ENCODE data around the gene NEK10. TPM values are rescaled to one million over a fixed set of nuclear protein-coding genes. Genes with fewer than 3 reads are reported as not detected.
"Not testable (repeated sequence)": the region's sequence is repeated elsewhere in the genome, so short reads cannot be mapped to it uniquely, and the experiment has no call there.

The NEK10 gene
- total RNA-seq, 4 donors from 2014 or later, result 4.0 to 6.0 (median 5.4) TPM

DNA sequence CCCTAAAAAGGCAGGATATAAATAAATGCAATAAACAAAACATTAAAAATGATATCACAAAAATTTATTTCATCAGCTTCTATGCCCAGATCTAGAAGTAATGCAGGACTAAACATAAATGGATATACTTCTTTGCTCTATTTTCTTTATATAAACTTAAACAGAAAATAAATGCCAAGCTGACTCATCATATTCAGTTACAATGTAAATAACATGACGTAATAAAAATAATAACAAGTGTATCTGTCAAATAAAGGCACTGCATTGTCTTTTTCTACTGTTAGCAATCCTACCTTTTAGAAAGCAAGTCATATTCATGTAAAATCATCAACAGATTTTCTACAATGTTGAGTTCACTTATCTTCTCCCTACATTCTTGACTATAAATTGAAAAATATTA, 61.6 kb downstream of the NEK10 start:
- H3K36me3 ChIP-seq, result no peaks in the 10 kb centered on the region
- H3K27ac ChIP-seq, result no peak overlapping the region
- no peak overlapping the region for H3K4me3 ChIP-seq
- no peaks in the 10 kb centered on the region for H3K27me3 ChIP-seq
- H3K9me3 ChIP-seq, result no peaks in the 10 kb centered on the region
- TF ChIP-seq POLR2A (IDR thresholded peaks at IDR 0.05), result no peak
- TF ChIP-seq, protein P1, sequence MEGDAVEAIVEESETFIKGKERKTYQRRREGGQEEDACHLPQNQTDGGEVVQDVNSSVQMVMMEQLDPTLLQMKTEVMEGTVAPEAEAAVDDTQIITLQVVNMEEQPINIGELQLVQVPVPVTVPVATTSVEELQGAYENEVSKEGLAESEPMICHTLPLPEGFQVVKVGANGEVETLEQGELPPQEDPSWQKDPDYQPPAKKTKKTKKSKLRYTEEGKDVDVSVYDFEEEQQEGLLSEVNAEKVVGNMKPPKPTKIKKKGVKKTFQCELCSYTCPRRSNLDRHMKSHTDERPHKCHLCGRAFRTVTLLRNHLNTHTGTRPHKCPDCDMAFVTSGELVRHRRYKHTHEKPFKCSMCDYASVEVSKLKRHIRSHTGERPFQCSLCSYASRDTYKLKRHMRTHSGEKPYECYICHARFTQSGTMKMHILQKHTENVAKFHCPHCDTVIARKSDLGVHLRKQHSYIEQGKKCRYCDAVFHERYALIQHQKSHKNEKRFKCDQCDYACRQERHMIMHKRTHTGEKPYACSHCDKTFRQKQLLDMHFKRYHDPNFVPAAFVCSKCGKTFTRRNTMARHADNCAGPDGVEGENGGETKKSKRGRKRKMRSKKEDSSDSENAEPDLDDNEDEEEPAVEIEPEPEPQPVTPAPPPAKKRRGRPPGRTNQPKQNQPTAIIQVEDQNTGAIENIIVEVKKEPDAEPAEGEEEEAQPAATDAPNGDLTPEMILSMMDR (IDR thresholded peaks at IDR 0.05), result no peak
- no peaks in the 10 kb centered on the region for H3K4me1 ChIP-seq
- DNase-seq, result no peak

DNA sequence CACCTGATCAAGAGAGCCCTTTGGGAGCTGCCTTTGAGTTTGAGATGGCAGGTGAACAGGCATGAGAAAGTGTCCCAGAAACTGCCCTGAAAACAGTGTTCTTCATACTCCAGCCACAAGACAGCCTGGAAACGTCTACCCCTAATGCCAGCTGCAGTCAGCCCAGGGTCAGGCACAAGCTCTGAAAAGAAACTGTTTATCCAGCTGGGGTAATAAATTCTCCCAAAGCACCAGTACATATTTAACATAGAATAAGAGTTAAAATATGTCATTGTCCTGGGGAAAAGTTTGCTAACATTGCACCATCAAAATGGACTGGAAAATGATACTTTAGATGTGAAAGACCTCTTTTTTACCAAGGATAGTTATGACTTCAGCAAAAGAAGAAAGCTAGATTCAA, 66.3 kb downstream of the NEK10 start:
- Histone ChIP-seq H3K27ac (no peak overlapping the region), H3K36me3 (no peaks in the 10 kb centered on the region), H3K4me1 (no peaks in the 10 kb centered on the region), H3K4me3 (no peak overlapping the region), H3K9me3 (no peaks in the 10 kb centered on the region), H3K27me3 (no peaks in the 10 kb centered on the region)
- no peak for TF ChIP-seq POLR2A (IDR thresholded peaks at IDR 0.05)
- TF ChIP-seq, protein P1 (IDR thresholded peaks at IDR 0.05), result no peak
- DNase-seq, result no peak

DNA sequence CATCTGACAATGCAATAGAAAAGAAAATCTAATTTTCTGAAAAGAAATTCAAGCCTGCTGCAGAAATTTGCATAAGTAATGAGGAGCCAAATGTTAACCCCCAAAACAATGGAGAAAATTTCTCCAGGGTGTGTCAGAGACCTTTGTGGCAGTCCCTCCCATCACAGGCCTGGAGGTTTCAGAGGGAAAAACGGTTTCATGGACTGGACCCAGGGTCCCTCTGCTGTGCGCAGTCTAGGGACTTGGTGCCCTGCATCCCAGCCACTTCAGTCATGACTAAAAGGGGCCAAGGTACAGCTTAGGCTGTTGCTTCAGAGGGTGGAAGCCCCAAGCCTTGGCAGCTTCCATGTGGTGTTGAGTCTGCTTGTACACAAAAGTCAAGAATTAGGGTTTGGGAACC, 70.2 kb downstream of the NEK10 start:
- not testable (repeated sequence) for DNase-seq, H3K27ac ChIP-seq, H3K4me1 ChIP-seq, H3K9me3 ChIP-seq, H3K4me3 ChIP-seq, H3K36me3 ChIP-seq, H3K27me3 ChIP-seq

- TF ChIP-seq POLR2A (IDR thresholded peaks at IDR 0.05), result no peak
- TF ChIP-seq, protein P1 (IDR thresholded peaks at IDR 0.05), result no peak
- no peaks in the 10 kb centered on the region for H3K27me3 ChIP-seq
- DNase-seq, result no peak
- no peak overlapping the region for H3K27ac ChIP-seq
- no peaks in the 10 kb centered on the region for H3K4me1 ChIP-seq
- H3K4me3 ChIP-seq, result no peak overlapping the region
- no peaks in the 10 kb centered on the region for H3K9me3 ChIP-seq
- no peaks in the 10 kb centered on the region for H3K36me3 ChIP-seq
Observed at GRCh38 chr3:27293939-27294338, 75.2 kb downstream of the NEK10 start.

GRCh38 chr3:27290760-27291159, 78.4 kb downstream of the NEK10 start:
- Histone ChIP-seq H3K9me3 (no peaks in the 10 kb centered on the region), H3K27ac (no peak overlapping the region), H3K4me3 (no peak overlapping the region), H3K27me3 (no peaks in the 10 kb centered on the region), H3K4me1 (no peaks in the 10 kb centered on the region), H3K36me3 (no peaks in the 10 kb centered on the region)
- no peak for TF ChIP-seq POLR2A (IDR thresholded peaks at IDR 0.05)
- TF ChIP-seq, protein P1 (IDR thresholded peaks at IDR 0.05), result no peak
- no peak for DNase-seq

- Histone ChIP-seq H3K36me3 (no peaks in the 10 kb centered on the region), H3K27me3 (no peaks in the 10 kb centered on the region), H3K4me1 (no peaks in the 10 kb centered on the region), H3K4me3 (no peak overlapping the region), H3K9me3 (no peaks in the 10 kb centered on the region), H3K27ac (no peak overlapping the region)
- DNase-seq, result no peak
- TF ChIP-seq, protein P1 (IDR thresholded peaks at IDR 0.05), result no peak
- no peak for TF ChIP-seq POLR2A (IDR thresholded peaks at IDR 0.05)
Observed at GRCh38 chr3:27289769-27290413, 79.3 kb downstream of the NEK10 start.
